HFFc6 (cell line): Measurements from ENCODE around the gene PXN. TPM values are rescaled to one million over a fixed set of nuclear protein-coding genes. Genes with fewer than 3 reads are reported as not detected.
A peak's percentile ranks its signal among the peaks of the same experiment; 100 is the strongest.
"Not testable (repeated sequence)": the region's sequence is repeated elsewhere in the genome, so short reads cannot be mapped to it uniquely, and the experiment has no call there.

Source experiments
- DNase-seq: peaks from one replicate; pipeline ENCODE4 v3.0.0-alpha.2; 2018
- H3K27ac Mint-ChIP-seq: 2 replicates; pipeline ENCODE4 v1.8.0; 2020; ENCODE audit warnings: mild to moderate bottlenecking, mixed read lengths
- H3K27me3 Mint-ChIP-seq: 2 replicates; pipeline ENCODE4 v1.8.0; 2021; ENCODE audit warnings: mild to moderate bottlenecking, moderate library complexity, mixed read lengths; ENCODE audit not compliant: insufficient read depth
- H3K36me3 Mint-ChIP-seq: 2 replicates; pipeline ENCODE4 v1.8.0; 2021; ENCODE audit warnings: low read depth, mixed read lengths
- H3K4me1 Mint-ChIP-seq: 2 replicates; pipeline ENCODE4 v1.8.0; 2020; ENCODE audit warnings: low read depth, mixed read lengths
- H3K4me3 Mint-ChIP-seq: 2 replicates; pipeline ENCODE4 v1.8.0; 2020; ENCODE audit warnings: mild to moderate bottlenecking, moderate library complexity, mixed read lengths
- H3K9me3 Mint-ChIP-seq: 2 replicates; pipeline ENCODE4 v1.8.0; 2020; ENCODE audit warnings: mild to moderate bottlenecking, mixed read lengths
- CTCF ChIP-seq: fragments of 200-600 bp; sonication (generic); IDR thresholded peaks from 2 replicates; pipeline ENCODE4 v1.5.0; 2021; ENCODE audit warnings: antibody characterized with exemption, mild to moderate bottlenecking
- total RNA-seq, 6 experiments: library from RNA; stranded (reverse); fragmentation: NEBNext Ultra II Directional; extraction: Animal tissue kit (Norgen Biotek cat#: 25700); gene quantifications; 2 replicates in 1 of 6; 3 replicates in 5 of 6; pipeline ENCODE4 v1.2.3, GENCODE V29; 2021

PXN gene
- total RNA-seq, 6 experiments from 2014 or later = 219 to 290 (median 253) TPM

- Mint-ChIP-seq H3K9me3 (no peaks in the 10 kb centered on the region), H3K27me3 (peaks cover 2% of the 10 kb centered on the region), H3K27ac (0 out of 2 replicates have a peak overlapping the region, but pooled peaks have one; percentile 13), H3K4me1 (peaks cover 86% of the 10 kb centered on the region), H3K4me3 (no peak overlapping the region), H3K36me3 (peaks cover 9% of the 10 kb centered on the region)
- DNase-seq = no peak
- no peak for TF ChIP-seq CTCF
Measured at GRCh38 chr12:120239776-120240494, 25.6 kb downstream of the PXN start.

GRCh38 chr12:120238839-120239445 lies 26.6 kb downstream of the PXN start:
- Mint-ChIP-seq H3K4me1 (peaks cover 89% of the 10 kb centered on the region), H3K27me3 (no peaks in the 10 kb centered on the region; the same call in 1 of the 2 replicates), H3K36me3 (peaks cover 12% of the 10 kb centered on the region; the same call in 1 of the 2 replicates), H3K27ac (peak overlapping the region; percentile 97), H3K4me3 (no peak overlapping the region), H3K9me3 (no peaks in the 10 kb centered on the region)
- no peak for TF ChIP-seq CTCF
- DNase-seq = no peak

GRCh38 chr12:120238217-120238616 lies 27.3 kb downstream of the PXN start:
- H3K4me3 Mint-ChIP-seq = peak overlapping the region; percentile 71
- H3K4me1 Mint-ChIP-seq = peaks cover 89% of the 10 kb centered on the region
- peak overlapping the region; percentile 97 for H3K27ac Mint-ChIP-seq
- DNase-seq = no peak
- no peaks in the 10 kb centered on the region for H3K9me3 Mint-ChIP-seq
- peaks cover 12% of the 10 kb centered on the region; the same call in 1 of the 2 replicates for H3K36me3 Mint-ChIP-seq
- TF ChIP-seq CTCF = no peak
- H3K27me3 Mint-ChIP-seq = no peaks in the 10 kb centered on the region; the same call in 1 of the 2 replicates

GRCh38 chr12:120237360-120238171 lies 28.0 kb downstream of the PXN start:
- peak; percentile 83 for DNase-seq
- H3K27ac Mint-ChIP-seq = peak overlapping the region; percentile 97
- peak overlapping the region; percentile 71 for H3K4me3 Mint-ChIP-seq
- peaks cover 90% of the 10 kb centered on the region for H3K4me1 Mint-ChIP-seq
- H3K9me3 Mint-ChIP-seq = no peaks in the 10 kb centered on the region
- H3K36me3 Mint-ChIP-seq = peaks cover 18% of the 10 kb centered on the region; the same call in 1 of the 2 replicates
- H3K27me3 Mint-ChIP-seq = no peaks in the 10 kb centered on the region; the same call in 1 of the 2 replicates
- no peak for TF ChIP-seq CTCF

GRCh38 chr12:120236809-120237208 lies 28.7 kb downstream of the PXN start:
- H3K27me3 Mint-ChIP-seq, H3K9me3 Mint-ChIP-seq, DNase-seq: not testable (repeated sequence)
- Mint-ChIP-seq H3K4me1 (peaks cover 90% of the 10 kb centered on the region), H3K36me3 (peaks cover 21% of the 10 kb centered on the region; the same call in 1 of the 2 replicates), H3K27ac (peak overlapping the region; percentile 97), H3K4me3 (peak overlapping the region; percentile 71)
